ENCODE data around the gene PCSK1. TPM values are rescaled to one million over a fixed set of nuclear protein-coding genes. Genes with fewer than 3 reads are reported as not detected.
A peak's percentile ranks its signal among the peaks of the same experiment; 100 is the strongest.

PCSK1 gene
- total RNA-seq, 4 donors from 2014 or later = 1.6 to 2.5 TPM; not detected in 2

- WGBS, 2 donors (ENCODE audit: low coverage in 1 of 2) = 57 to 76% methylated on average over 3 of the region's 3 CpGs
- in situ Hi-C loops (cut with MboI; ENCODE audit: low pct_ligation_motif_present in 1 of 4, low pct_unique_long_range_greater_than_20kb in 1 of 4, low sequenced_read_pairs in 3 of 4) (no loop called here), intact Hi-C loops (cut with DNase I; ENCODE audit: low total_unique reads) (no loop called here)
- no peak for DNase-seq
- TF ChIP-seq, protein P1, sequence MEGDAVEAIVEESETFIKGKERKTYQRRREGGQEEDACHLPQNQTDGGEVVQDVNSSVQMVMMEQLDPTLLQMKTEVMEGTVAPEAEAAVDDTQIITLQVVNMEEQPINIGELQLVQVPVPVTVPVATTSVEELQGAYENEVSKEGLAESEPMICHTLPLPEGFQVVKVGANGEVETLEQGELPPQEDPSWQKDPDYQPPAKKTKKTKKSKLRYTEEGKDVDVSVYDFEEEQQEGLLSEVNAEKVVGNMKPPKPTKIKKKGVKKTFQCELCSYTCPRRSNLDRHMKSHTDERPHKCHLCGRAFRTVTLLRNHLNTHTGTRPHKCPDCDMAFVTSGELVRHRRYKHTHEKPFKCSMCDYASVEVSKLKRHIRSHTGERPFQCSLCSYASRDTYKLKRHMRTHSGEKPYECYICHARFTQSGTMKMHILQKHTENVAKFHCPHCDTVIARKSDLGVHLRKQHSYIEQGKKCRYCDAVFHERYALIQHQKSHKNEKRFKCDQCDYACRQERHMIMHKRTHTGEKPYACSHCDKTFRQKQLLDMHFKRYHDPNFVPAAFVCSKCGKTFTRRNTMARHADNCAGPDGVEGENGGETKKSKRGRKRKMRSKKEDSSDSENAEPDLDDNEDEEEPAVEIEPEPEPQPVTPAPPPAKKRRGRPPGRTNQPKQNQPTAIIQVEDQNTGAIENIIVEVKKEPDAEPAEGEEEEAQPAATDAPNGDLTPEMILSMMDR (IDR thresholded peaks at IDR 0.05) = no peak
- TF ChIP-seq EP300 (IDR thresholded peaks at IDR 0.05; ENCODE audit: low read depth) = no peak
- TF ChIP-seq POLR2A (IDR thresholded peaks at IDR 0.05) = no peak
- TF ChIP-seq POLR2AphosphoS5 (IDR thresholded peaks at IDR 0.05) = no peak
- no peaks in the 10 kb centered on the region for H3K36me3 ChIP-seq
- H3K27ac ChIP-seq = no peak overlapping the region
- no peaks in the 10 kb centered on the region for H3K27me3 ChIP-seq
- no peak overlapping the region for H3K4me3 ChIP-seq
- no peaks in the 10 kb centered on the region for H3K4me1 ChIP-seq
- no peaks in the 10 kb centered on the region for H3K9me3 ChIP-seq
These were observed 20.3 kb upstream of the PCSK1 start for GRCh38 chr5:96453394-96453793.

GRCh38 chr5:96447949-96448348 is 14.9 kb upstream of the PCSK1 start:
- Histone ChIP-seq H3K4me3 (no peak overlapping the region), H3K27ac (no peak overlapping the region), H3K27me3 (peaks cover 7% of the 10 kb centered on the region), H3K36me3 (no peaks in the 10 kb centered on the region), H3K9me3 (no peaks in the 10 kb centered on the region), H3K4me1 (no peaks in the 10 kb centered on the region)
- TF ChIP-seq EP300 (IDR thresholded peaks at IDR 0.05; ENCODE audit: low read depth) (no peak), POLR2AphosphoS5 (IDR thresholded peaks at IDR 0.05) (no peak), POLR2A (IDR thresholded peaks at IDR 0.05) (no peak)
- TF ChIP-seq, protein P1 (IDR thresholded peaks at IDR 0.05) = no peak
- 33 to 46% methylated on average over 1 of the region's 1 CpG for WGBS, 2 donors (ENCODE audit: low coverage in 1 of 2)
- DNase-seq = no peak
- intact Hi-C loops (cut with DNase I; ENCODE audit: low total_unique reads) = no loop called here
- in situ Hi-C loops (cut with MboI; ENCODE audit: low pct_ligation_motif_present in 1 of 4, low pct_unique_long_range_greater_than_20kb in 1 of 4, low sequenced_read_pairs in 3 of 4) = no loop called here

- in situ Hi-C loops (cut with MboI; ENCODE audit: low pct_ligation_motif_present in 1 of 4, low pct_unique_long_range_greater_than_20kb in 1 of 4, low sequenced_read_pairs in 3 of 4) = no loop called here
- Histone ChIP-seq H3K4me1 (peaks cover 0 to 3% (median 0%) of the 10 kb centered on the region in 4 donors), H3K36me3 (no peaks in the 10 kb centered on the region), H3K27me3 (peaks cover 24% of the 10 kb centered on the region), H3K27ac (no peak overlapping the region), H3K9me3 (no peaks in the 10 kb centered on the region), H3K4me3 (no peak overlapping the region)
- 58% methylated on average over 2 of the region's 2 CpGs; no CpG with 5 or more reads in 1 of the 2 donors for WGBS, 2 donors (ENCODE audit: low coverage in 1 of 2)
- no peak for DNase-seq
- TF ChIP-seq POLR2A (IDR thresholded peaks at IDR 0.05) = no peak
- TF ChIP-seq, protein P1 (IDR thresholded peaks at IDR 0.05) = no peak
- no peak for TF ChIP-seq EP300 (IDR thresholded peaks at IDR 0.05; ENCODE audit: low read depth)
- no peak for TF ChIP-seq POLR2AphosphoS5 (IDR thresholded peaks at IDR 0.05)
- intact Hi-C loops (cut with DNase I; ENCODE audit: low total_unique reads) = no loop called here
These were observed 7.1 kb upstream of the PCSK1 start for GRCh38 chr5:96440185-96440538.

DNA sequence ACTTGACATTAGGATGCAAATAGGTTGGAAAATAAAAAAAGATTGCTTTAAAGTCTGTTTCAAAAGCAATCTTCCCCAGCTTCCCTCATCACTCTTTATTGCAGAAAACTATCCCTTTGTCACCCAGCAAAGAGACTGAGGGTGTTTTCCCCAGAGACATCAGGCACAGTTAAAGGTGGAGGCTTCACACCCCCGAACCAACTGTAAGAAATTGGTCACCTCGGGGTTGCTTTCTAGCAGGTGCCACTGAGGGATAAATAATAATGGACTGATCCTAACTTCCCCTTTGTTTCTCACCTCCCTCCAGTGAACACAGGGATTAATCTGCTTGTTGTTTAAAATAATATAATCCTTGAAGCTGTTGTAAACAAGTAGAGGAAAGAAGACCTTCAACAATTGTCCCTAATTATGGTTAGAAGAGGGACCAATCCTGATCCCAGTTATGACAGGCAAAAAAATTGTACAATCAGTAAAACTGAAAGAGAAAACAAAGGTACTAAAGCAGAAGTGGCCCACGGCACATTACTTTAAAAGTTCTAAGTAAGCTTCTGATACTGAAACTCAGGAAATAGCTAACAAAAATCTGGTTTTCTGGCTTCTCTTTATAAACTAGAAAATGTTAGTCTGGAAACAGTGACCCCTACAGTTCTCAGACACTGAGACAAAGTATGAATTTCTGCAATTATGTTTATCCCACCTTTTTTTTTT is 6.6 kb upstream of the PCSK1 start:
- Histone ChIP-seq H3K4me1 (peaks cover 0 to 3% (median 0%) of the 10 kb centered on the region in 4 donors), H3K27me3 (peaks cover 25% of the 10 kb centered on the region), H3K27ac (peak overlapping the region in 1 of 4 donors; percentile 26), H3K4me3 (no peak overlapping the region), H3K9me3 (no peaks in the 10 kb centered on the region), H3K36me3 (no peaks in the 10 kb centered on the region)
- no peak for TF ChIP-seq POLR2AphosphoS5 (IDR thresholded peaks at IDR 0.05)
- TF ChIP-seq, protein P1 (IDR thresholded peaks at IDR 0.05) = no peak
- no peak for TF ChIP-seq EP300 (IDR thresholded peaks at IDR 0.05; ENCODE audit: low read depth)
- TF ChIP-seq POLR2A (IDR thresholded peaks at IDR 0.05) = no peak
- in situ Hi-C loops (cut with MboI; ENCODE audit: low pct_ligation_motif_present in 1 of 4, low pct_unique_long_range_greater_than_20kb in 1 of 4, low sequenced_read_pairs in 3 of 4) = no loop called here
- WGBS, 2 donors (ENCODE audit: low coverage in 1 of 2) = 24 to 62% methylated on average over 3 of the region's 3 CpGs
- intact Hi-C loops (cut with DNase I; ENCODE audit: low total_unique reads) = no loop called here
- no peak for DNase-seq

Data from transverse colon (tissue), 4 donors.